ENCODE results near the gene LCP2.

Gene LCP2

GRCh38 chr5:170277867-170278281, 19.7 kb downstream of the LCP2 start:
- TF ChIP-seq TOX (CRISPR knock-in tag; IDR thresholded peaks at IDR 0.05; ENCODE audit: borderline replicate concordance), result no peak
- TF ChIP-seq ISL1 (CRISPR knock-in tag; IDR thresholded peaks at IDR 0.05), result no peak
- TF ChIP-seq RARB (CRISPR knock-in tag; IDR thresholded peaks at IDR 0.05), result no peak
- TF ChIP-seq CSRNP3 (CRISPR knock-in tag; IDR thresholded peaks at IDR 0.05), result no peak
- TF ChIP-seq ZFP30 (CRISPR knock-in tag; IDR thresholded peaks at IDR 0.05), result no peak
- TF ChIP-seq ZNF70 (CRISPR knock-in tag; IDR thresholded peaks at IDR 0.05), result no peak
- TF ChIP-seq OSR1 (CRISPR knock-in tag; IDR thresholded peaks at IDR 0.05), result no peak
- no peak for TF ChIP-seq GLIS3 (CRISPR knock-in tag; IDR thresholded peaks at IDR 0.05)
- TF ChIP-seq TSHZ2 (CRISPR knock-in tag; IDR thresholded peaks at IDR 0.05), result no peak
- no peak for TF ChIP-seq BACH2 (CRISPR knock-in tag; IDR thresholded peaks at IDR 0.05; ENCODE audit: borderline replicate concordance)
- TF ChIP-seq CREB5 (CRISPR knock-in tag; IDR thresholded peaks at IDR 0.05; ENCODE audit: low read depth), result no peak
- no peak for TF ChIP-seq SNAI2 (CRISPR knock-in tag; IDR thresholded peaks at IDR 0.05)
- no peak for ATAC-seq

GRCh38 chr5:170276140-170276539, 21.4 kb downstream of the LCP2 start:
- no peak for ATAC-seq
- TF ChIP-seq TCF4 (CRISPR knock-in tag; IDR thresholded peaks at IDR 0.05; ENCODE audit: borderline replicate concordance) (no peak), SNAI2 (CRISPR knock-in tag; IDR thresholded peaks at IDR 0.05) (no peak), ISL1 (CRISPR knock-in tag; IDR thresholded peaks at IDR 0.05) (no peak), CSDC2 (CRISPR knock-in tag; IDR thresholded peaks at IDR 0.05) (no peak), PPARA (CRISPR knock-in tag; IDR thresholded peaks at IDR 0.05; ENCODE audit: borderline replicate concordance) (no peak), POU6F1 (CRISPR knock-in tag; IDR thresholded peaks at IDR 0.05; ENCODE audit: borderline replicate concordance, low read depth) (no peak), PATZ1 (CRISPR knock-in tag; IDR thresholded peaks at IDR 0.05; ENCODE audit: borderline replicate concordance) (no peak), TSHZ2 (CRISPR knock-in tag; IDR thresholded peaks at IDR 0.05) (no peak), ESRRG (CRISPR knock-in tag; IDR thresholded peaks at IDR 0.05) (no peak), ZNF565 (CRISPR knock-in tag; conservative IDR thresholded peaks at IDR 0.05; ENCODE audit: low read depth) (no peak), BACH2 (CRISPR knock-in tag; IDR thresholded peaks at IDR 0.05; ENCODE audit: borderline replicate concordance) (no peak), CSRNP3 (CRISPR knock-in tag; IDR thresholded peaks at IDR 0.05) (no peak), CREB5 (CRISPR knock-in tag; IDR thresholded peaks at IDR 0.05; ENCODE audit: low read depth) (no peak), ZFP30 (CRISPR knock-in tag; IDR thresholded peaks at IDR 0.05) (no peak), ZFP3 (CRISPR knock-in tag; IDR thresholded peaks at IDR 0.05) (no peak)

Data from SK-N-SH treated with all-trans-retinoic acid at 6 μM for 48 hours (cell line).